ENCODE measurements around the gene TERT. TPM values are rescaled to one million over a fixed set of nuclear protein-coding genes. Genes with fewer than 3 reads are reported as not detected.

Gene TERT
- total and polyA plus RNA-seq, 2 of the 4 experiments (the other 2 are of a cell fraction) = not detected

DNA sequence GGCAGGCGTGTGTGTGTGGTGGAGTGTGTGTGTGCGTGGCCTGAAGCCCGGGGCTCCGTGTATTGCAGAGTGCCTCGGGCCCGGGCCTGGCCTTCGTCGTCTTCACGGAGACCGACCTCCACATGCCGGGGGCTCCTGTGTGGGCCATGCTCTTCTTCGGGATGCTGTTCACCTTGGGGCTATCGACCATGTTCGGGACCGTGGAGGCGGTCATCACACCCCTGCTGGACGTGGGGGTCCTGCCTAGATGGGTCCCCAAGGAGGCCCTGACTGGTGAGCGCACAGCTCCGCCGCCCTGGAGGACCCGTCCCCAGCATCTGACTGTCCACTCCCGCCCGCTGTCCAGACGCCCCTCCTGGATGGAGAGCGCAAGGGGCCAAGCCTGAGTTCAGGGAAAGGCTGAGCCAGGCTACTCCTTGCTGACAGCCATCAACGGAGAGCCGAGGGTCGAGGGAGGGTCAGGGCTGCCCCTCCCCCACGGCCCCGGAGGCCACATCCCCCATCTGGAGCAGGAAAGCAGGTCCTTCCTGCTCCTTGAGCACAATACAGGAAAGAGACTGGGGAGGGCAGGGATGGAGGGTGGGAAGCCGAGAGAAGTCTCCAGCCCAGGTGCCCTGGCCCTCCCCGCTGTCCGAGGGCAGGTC lies 51.3 kb downstream of the TERT start:
- Histone ChIP-seq H4K20me1 (ENCODE audit: insufficient read depth, low read length) (no peaks in the 10 kb centered on the region), H3K9ac (ENCODE audit: low read depth, low read length) (no peak overlapping the region), H3K27ac (ENCODE audit: insufficient read depth, low read length) (no peak overlapping the region), H2BK120ac (ENCODE audit: low read depth, low read length) (no peak overlapping the region), H3K9me3 (ENCODE audit: control insufficient read depth, insufficient read depth, low read length) (no peaks in the 10 kb centered on the region), H3K36me3 (ENCODE audit: control insufficient read depth, insufficient read depth, low read length) (no peaks in the 10 kb centered on the region), H3K4me3 (ENCODE audit: insufficient read depth, low read depth, low read length) (no peak overlapping the region), H2BK20ac (ENCODE audit: low read depth, low read length) (no peak overlapping the region), H3K18ac (ENCODE audit: low read depth, low read length) (no peak overlapping the region), H4K91ac (ENCODE audit: insufficient read depth, low read depth, low read length) (no peak overlapping the region), H3K4ac (ENCODE audit: low read depth, low read length) (no peak overlapping the region), H3K9me1 (ENCODE audit: insufficient read depth, low read length) (no peaks in the 10 kb centered on the region), H2BK15ac (ENCODE audit: low read depth, low read length) (no peak overlapping the region), H4K8ac (ENCODE audit: low read depth in 2 of 2, low read length in 2 of 2) (no peak overlapping the region), H3K56ac (ENCODE audit: extremely low read depth, insufficient read depth, low read length) (no peak overlapping the region), H3K4me1 (ENCODE audit: control insufficient read depth, insufficient read depth, low read length) (no peaks in the 10 kb centered on the region), H2AFZ (replicated peaks; ENCODE audit: low read length, poor library complexity) (no peak overlapping the region), H2AK5ac (ENCODE audit: low read depth, low read length) (no peak overlapping the region), H4K5ac (ENCODE audit: low read depth, low read length) (no peak overlapping the region), H2BK5ac (ENCODE audit: low read depth, low read length, poor library complexity, severe bottlenecking) (no peak overlapping the region), H2AK9ac (replicated peaks; ENCODE audit: low read depth, low read length, poor library complexity) (no peak overlapping the region), H3K27me3 (ENCODE audit: control insufficient read depth, insufficient read depth, low read length) (peaks cover 5% of the 10 kb centered on the region; the same call in 1 of the 2 replicates), H3K14ac (replicated peaks; ENCODE audit: low read depth, low read length) (no peak overlapping the region), H3K79me1 (ENCODE audit: low read depth in 1 of 2, low read length in 2 of 2) (no peaks in the 10 kb centered on the region), H3K4me2 (ENCODE audit: low read depth, low read length) (no peak overlapping the region), H3K23ac (ENCODE audit: low read depth, low read length) (no peak overlapping the region)
- POLR2A ChIA-PET (ENCODE audit: unreplicated experiment) = no interaction called here
- in situ Hi-C loops (cut with MboI; ENCODE audit: low sequenced_read_pairs) (no loop called here), dilution Hi-C loops (cut with HindIII; ENCODE audit: low sequenced_read_pairs, unreplicated experiment) (no loop called here), intact Hi-C loops (cut with micrococcal nuclease) (no loop called here)
- DNase-seq (no peak), ATAC-seq (ENCODE audit: low read depth) (no peak)
- WGBS, 2 experiments (ENCODE audit: extremely low coverage in 2 of 2, insufficient read length in 1 of 2) = 39% methylated on average over 19 of the region's 33 CpGs; no CpG with 5 or more reads in 1 of the 2 experiments
- TF ChIP-seq SMC3 (IDR thresholded peaks at IDR 0.05; ENCODE audit: low read depth, low read length) = no peak
- TF ChIP-seq USF2 (IDR thresholded peaks at IDR 0.05; ENCODE audit: low read depth, low read length) = no peak
- no peak for TF ChIP-seq CEBPB (IDR thresholded peaks at IDR 0.05; ENCODE audit: low read depth, low read length)
- no peak for TF ChIP-seq BHLHE40 (IDR thresholded peaks at IDR 0.05; ENCODE audit: low read depth, low read length)
- no peak for TF ChIP-seq RFX5 (IDR thresholded peaks at IDR 0.05; ENCODE audit: low read depth, low read length)
- TF ChIP-seq FOS (IDR thresholded peaks at IDR 0.05; ENCODE audit: low read depth, low read length) = no peak
- no peak for TF ChIP-seq CHD1 (IDR thresholded peaks at IDR 0.05; ENCODE audit: low read depth, low read length)
- no TSS peak for BruUV-seq (replicated peaks)
- CTCF ChIA-PET = no interaction called here
